ENCODE data around the gene AGFG2. TPM values are rescaled to one million over a fixed set of nuclear protein-coding genes. Genes with fewer than 3 reads are reported as not detected.

Gene AGFG2, protein sequence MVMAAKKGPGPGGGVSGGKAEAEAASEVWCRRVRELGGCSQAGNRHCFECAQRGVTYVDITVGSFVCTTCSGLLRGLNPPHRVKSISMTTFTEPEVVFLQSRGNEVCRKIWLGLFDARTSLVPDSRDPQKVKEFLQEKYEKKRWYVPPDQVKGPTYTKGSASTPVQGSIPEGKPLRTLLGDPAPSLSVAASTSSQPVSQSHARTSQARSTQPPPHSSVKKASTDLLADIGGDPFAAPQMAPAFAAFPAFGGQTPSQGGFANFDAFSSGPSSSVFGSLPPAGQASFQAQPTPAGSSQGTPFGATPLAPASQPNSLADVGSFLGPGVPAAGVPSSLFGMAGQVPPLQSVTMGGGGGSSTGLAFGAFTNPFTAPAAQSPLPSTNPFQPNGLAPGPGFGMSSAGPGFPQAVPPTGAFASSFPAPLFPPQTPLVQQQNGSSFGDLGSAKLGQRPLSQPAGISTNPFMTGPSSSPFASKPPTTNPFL
- total RNA-seq, result 6.6 and 16.9 TPM in 2 replicates

DNA sequence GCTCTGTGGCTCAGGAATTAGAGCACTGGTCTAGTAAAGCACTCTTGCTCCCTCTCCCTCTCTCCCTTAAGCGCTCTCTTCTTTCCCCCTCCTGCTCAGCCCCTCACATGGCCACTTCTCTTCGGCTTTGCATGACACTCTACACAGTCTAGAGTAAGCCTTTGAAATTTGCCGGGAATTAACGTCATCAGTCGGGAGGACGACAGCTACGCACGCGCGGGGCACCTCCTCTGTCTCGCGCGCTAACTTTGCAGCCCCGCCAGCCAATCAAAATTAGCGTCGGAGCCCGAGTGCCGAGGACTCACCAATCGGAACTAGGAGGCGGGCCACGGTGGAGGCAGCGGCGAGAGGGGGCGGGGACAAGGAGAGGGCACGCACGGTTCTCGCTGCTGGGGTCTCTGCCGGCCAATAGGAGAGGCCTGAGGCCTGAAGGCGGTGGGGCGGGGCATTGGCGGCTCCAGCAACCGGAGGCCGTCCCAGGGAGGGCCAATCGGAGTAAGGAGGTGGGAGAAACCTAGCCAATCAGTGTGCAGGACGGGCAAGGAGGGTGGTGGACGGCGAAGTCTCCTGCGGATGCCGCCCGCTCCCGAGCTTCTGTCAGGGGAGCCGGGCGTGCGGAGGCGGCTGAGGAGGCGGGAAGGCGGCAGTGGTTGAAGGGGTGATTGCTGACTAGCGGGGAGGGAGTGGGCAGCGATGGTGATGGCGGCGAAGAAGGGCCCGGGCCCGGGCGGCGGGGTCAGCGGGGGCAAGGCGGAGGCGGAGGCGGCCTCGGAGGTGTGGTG lies at the start of gene AGFG2:
Gene AGFG2 (plus strand): TSS at position 550 of the 782 bp plus-strand sequence. CDS start 144 bp downstream, at position 694.

DNA sequence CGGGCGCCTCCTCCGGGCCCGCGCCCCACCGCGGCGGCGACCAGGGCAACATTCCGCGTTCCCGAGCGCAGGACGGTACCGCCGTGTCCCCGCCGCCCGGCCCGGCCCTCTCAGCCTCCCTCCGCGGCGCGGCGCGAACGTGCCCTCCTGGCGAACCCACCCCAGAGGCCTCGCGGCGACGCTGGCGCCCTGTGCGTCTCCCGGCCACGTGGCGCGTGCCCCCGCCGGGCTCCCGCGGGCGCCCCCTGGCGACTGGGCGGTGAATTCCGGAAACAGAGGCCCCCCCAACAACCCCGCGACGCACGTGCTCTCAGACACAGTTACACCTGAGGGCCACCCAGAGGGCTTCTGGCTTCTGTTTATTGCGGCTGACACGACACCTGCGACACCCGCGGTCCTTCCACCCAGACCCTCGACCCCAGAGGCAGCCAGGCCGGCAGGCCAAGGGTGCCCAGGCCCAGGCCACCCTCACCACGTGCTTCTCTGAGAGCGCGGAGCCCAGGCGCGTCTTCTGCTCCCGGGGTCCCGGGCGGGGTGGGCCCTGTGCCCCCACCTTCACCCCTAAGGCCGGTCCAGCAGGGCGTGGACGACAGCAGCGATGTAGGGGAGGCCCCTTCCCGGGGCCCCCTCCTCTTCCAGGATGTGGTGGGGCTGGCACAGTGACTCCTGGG lies 34.8 kb downstream of the AGFG2 start, which contains the start of gene SAP25:
Gene SAP25 (minus strand): TSS at position 210 of the 671 bp plus-strand sequence. CDS start 158 bp downstream, at position 52.

DNA sequence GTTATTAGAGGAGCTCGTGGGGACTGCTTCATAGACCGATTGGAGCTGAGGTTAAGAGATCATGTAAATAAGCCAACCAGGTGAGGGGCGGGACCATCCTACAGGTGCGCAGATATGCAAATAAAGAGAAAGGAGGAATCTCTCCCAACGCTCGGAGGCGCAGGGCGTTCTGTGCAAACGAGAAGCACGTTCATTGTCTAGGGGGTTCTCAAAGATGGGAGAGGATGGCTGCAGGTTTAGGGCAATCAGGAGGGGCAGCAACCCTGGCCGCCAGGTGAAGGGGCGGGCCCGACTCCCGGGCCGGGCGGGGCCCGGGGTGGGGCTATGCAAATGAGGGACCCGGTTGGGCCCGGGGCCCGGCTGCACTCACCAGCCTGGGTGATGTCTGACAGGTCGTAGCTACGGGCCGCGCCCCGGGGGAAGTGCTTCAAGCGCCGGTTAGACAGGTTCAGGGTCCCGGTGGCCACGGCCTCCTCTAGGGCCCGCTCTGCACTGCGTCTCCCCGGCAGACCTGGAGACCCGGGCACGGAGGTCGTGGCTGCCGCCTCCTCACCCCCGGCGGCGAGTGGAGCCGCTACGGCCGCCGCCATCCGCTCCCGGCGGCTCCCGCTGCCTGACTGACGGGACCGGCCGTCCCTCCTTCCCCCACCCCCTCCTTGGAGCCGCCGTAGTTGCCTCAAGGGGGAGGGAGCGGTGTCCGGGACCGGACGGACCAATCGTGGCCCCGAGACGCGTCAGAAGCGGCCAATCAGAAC lies 46.7 kb downstream of the AGFG2 start, which contains the start of gene LRCH4:
Gene LRCH4 (minus strand): TSS at position 619 of the 755 bp plus-strand sequence. CDS start 29 bp downstream, at position 590.

DNA sequence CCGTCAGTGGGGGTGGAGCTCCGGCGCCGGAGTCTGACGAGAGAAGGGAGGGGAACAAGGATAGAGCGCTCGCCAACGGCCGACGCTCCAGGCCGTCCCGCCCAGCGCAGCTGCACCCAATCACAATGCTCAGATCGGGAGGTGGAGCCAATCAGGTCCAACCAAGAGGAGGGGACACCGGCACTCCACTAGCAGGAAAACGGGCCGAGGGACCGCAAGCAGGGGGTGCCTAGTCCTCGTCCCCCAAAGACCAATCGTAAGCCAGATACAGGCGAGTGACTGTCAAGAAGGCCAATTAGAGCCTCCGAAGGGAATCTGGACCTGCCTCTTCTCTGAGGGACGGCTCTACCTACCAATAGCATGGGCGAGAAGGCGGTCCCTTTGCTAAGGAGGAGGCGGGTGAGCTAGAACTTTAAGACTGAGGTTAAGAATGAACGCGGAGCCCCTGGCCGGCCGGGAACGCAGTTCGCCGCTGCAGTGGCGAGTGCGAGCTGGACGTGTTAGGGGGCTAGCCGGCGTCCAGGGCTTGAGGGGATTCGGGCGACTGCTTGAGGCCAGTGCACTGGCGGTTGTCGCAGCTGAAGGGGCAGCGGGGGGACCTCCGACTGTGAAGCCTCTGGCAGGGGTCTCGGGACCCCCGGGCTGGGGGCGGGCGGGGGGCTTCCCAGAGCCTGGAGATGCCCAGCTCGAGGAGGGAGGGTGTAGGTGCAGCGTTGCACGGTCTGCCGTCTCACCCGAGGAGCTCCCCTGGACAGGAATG lies 47.4 kb downstream of the AGFG2 start, which contains the start of gene FBXO24:
Gene FBXO24 (plus strand): TSS at position 63 of the 760 bp plus-strand sequence. CDS start 298 bp downstream, at position 361.

DNA sequence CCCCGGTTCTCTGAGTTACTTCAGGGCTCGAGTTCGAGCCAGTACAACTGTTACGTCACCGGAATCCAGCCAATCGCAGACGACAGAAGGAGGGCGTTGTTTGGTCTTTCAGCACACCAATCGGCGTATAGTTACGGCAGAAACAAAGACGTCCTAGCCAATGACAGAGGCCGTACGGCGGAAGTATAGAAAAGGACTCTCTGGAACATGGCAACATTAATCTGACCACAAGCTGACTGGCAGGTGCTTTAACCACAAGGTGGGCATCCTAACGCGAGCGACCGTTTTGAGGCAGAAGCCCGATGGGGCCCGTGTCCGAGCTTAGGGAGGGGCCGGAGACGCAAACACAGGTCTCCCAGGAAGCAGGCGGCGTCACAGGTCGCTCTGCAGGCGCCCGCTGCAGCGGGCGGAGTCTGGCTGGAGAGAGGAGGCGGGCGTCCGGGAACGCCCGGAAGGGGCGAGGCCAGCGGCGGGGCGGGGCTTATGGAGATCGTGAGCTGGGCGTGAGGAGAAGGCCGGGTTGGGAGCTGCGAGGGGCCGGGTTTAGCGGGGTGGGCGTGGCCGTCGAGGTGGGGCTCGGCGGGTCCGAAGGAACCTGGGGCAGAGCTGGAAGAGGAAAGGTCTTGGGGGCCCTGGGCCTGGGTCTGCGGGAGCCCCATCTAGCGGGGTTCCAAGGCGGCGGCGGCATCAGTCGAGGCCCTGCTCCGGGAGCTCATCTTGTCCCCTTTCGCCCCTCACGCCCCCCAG lies 73.2 kb downstream of the AGFG2 start, which contains the start of gene MOSPD3:
Gene MOSPD3 (plus strand): TSS at position 558 of the 747 bp plus-strand sequence. CDS start 252 bp downstream, outside the sequence.

Other genes with a start within 250 kb of the AGFG2 start
- not detected in 2 replicates for gene SPDYE3, start 231.5 kb upstream of the AGFG2 start, total RNA-seq
- gene PILRB, start 181.1 kb upstream of the AGFG2 start, total RNA-seq, result 1.9 and 13.3 TPM in 2 replicates
- gene PILRA, start 165.7 kb upstream of the AGFG2 start, total RNA-seq, result 4.4 TPM in 1 of 2 replicates, not detected in the other
- gene ZCWPW1, start 110.5 kb upstream of the AGFG2 start, total RNA-seq, result 0.52 and 1.8 TPM in 2 replicates
- 27.7 and 35.9 TPM in 2 replicates for gene MEPCE, start 109.4 kb upstream of the AGFG2 start, total RNA-seq
- 15.6 and 33.1 TPM in 2 replicates for gene PPP1R35, start 102.7 kb upstream of the AGFG2 start, total RNA-seq
- not detected in 2 replicates for gene SPACDR, start 74.9 kb upstream of the AGFG2 start, total RNA-seq
- gene TSC22D4, start 60.0 kb upstream of the AGFG2 start, total RNA-seq, result 35.6 and 79.0 TPM in 2 replicates
- gene NYAP1, start 55.3 kb upstream of the AGFG2 start, total RNA-seq, result 2.2 and 10.5 TPM in 2 replicates
- gene SAP25, start 34.7 kb downstream of the AGFG2 start, total RNA-seq, result 1.5 TPM in 1 of 2 replicates, not detected in the other
- 36.5 and 119 TPM in 2 replicates for gene LRCH4, start 46.9 kb downstream of the AGFG2 start, total RNA-seq
- 0.65 and 2.9 TPM in 2 replicates for gene FBXO24, start 47.1 kb downstream of the AGFG2 start, total RNA-seq
- gene PCOLCE, start 63.2 kb downstream of the AGFG2 start, total RNA-seq, result 351 and 978 TPM in 2 replicates
- 18.2 and 23.9 TPM in 2 replicates for gene MOSPD3, start 73.3 kb downstream of the AGFG2 start, total RNA-seq
- gene TFR2, start 102.3 kb downstream of the AGFG2 start, total RNA-seq, result 0.64 and 1.6 TPM in 2 replicates
- not detected in 2 replicates for gene ACTL6B, start 117.2 kb downstream of the AGFG2 start, total RNA-seq
- gene GNB2, start 134.5 kb downstream of the AGFG2 start, total RNA-seq, result 283 and 312 TPM in 2 replicates
- gene GIGYF1, start 155.0 kb downstream of the AGFG2 start, total RNA-seq, result 7.9 and 20.5 TPM in 2 replicates
- gene POP7, start 166.9 kb downstream of the AGFG2 start, total RNA-seq, result 29.5 and 44.6 TPM in 2 replicates
- gene EPO, start 181.3 kb downstream of the AGFG2 start, total RNA-seq, result 0.48 TPM in 1 of 2 replicates, not detected in the other
- not detected in 2 replicates for gene ZAN, start 194.4 kb downstream of the AGFG2 start, total RNA-seq

All from epithelial cell of alveolus of lung (primary cell).